ENCODE measurements around the gene PADI4. TPM values are rescaled to one million over a fixed set of nuclear protein-coding genes. Genes with fewer than 3 reads are reported as not detected.
A peak's percentile ranks its signal among the peaks of the same experiment; 100 is the strongest.

Gene PADI4
- total RNA-seq, 1 donor: not detected

DNA sequence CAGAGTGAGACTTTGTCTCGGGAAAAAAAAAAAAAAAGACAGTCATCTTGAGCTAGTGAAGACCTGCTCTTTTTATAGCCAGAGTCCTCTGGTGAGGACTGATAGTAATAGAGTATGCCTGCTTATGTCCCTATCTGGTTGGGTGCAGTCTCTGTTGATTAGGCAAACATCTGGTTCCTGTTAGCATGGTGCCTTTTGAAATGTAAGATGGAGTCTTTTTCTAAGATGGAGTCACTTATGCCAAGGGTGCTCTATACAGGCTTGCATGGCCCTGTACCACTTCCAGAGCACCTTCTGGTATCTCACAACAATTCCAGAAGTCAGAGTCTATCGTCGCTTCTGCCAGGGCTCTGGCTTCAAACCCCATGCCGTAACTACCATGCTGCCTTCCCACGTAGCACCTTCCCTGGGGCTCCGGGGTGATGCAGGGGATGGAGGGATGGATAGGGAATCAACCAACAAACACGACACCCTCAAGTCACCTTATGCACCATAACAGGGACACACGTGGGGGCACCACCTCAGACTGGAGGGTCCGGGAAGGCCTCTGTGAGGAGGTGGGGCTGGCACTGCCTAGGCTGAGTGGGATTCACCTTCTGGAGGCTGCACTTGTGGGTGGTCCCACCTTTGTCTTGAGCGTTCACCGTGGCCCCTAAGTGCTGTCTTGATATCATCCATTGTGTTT is 52.4 kb downstream of the PADI4 start:
- no peaks in the 10 kb centered on the region for H3K9me3 ChIP-seq (ENCODE audit: low read depth, low read length)
- no peak overlapping the region for H3K4me2 ChIP-seq (ENCODE audit: insufficient read depth, low read length)
- no peaks in the 10 kb centered on the region for H4K20me1 ChIP-seq (ENCODE audit: insufficient read depth, low read length)
- H2AFZ ChIP-seq (ENCODE audit: low read length): no peak overlapping the region
- no peaks in the 10 kb centered on the region for H3K36me3 ChIP-seq (ENCODE audit: insufficient read depth, low read length)
- TF ChIP-seq, protein P1, sequence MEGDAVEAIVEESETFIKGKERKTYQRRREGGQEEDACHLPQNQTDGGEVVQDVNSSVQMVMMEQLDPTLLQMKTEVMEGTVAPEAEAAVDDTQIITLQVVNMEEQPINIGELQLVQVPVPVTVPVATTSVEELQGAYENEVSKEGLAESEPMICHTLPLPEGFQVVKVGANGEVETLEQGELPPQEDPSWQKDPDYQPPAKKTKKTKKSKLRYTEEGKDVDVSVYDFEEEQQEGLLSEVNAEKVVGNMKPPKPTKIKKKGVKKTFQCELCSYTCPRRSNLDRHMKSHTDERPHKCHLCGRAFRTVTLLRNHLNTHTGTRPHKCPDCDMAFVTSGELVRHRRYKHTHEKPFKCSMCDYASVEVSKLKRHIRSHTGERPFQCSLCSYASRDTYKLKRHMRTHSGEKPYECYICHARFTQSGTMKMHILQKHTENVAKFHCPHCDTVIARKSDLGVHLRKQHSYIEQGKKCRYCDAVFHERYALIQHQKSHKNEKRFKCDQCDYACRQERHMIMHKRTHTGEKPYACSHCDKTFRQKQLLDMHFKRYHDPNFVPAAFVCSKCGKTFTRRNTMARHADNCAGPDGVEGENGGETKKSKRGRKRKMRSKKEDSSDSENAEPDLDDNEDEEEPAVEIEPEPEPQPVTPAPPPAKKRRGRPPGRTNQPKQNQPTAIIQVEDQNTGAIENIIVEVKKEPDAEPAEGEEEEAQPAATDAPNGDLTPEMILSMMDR (IDR thresholded peaks at IDR 0.05; ENCODE audit: extremely low read depth, low read depth, low read length): no peak
- no peak overlapping the region for H3K4me3 ChIP-seq (ENCODE audit: insufficient read depth, low read length)
- H3K27ac ChIP-seq (ENCODE audit: low read depth, low read length): no peak overlapping the region
- DNase-seq (ENCODE audit: insufficient read length, low spot score, missing footprints): no peak
- H3K27me3 ChIP-seq (ENCODE audit: insufficient read depth, low read length): peaks cover 9% of the 10 kb centered on the region
- H3K79me2 ChIP-seq (ENCODE audit: insufficient read depth, low read length): no peaks in the 10 kb centered on the region
- H3K4me1 ChIP-seq (ENCODE audit: insufficient read depth, low read length): no peaks in the 10 kb centered on the region

DNA sequence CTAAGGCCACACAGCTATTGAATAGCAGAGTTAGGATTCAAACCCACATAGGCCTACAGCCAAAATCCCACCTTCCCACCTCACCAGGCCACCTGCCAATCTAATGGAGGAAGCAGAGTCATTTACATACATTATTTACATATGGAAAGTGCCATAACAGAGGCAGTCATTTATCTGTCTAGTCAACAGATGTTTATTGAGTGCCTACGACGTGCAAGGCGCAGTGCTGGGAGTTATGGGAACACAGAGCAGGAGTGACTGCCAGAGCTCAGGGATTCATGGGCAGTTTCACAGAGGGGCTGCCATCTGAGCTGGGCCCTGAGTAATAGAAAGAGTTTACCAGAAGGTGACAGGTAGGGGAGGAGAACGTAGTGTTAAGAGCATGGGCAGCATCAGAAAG is 53.7 kb downstream of the PADI4 start:
- Histone ChIP-seq H3K79me2 (ENCODE audit: insufficient read depth, low read length) (no peaks in the 10 kb centered on the region), H3K4me2 (ENCODE audit: insufficient read depth, low read length) (no peak overlapping the region), H3K9me3 (ENCODE audit: low read depth, low read length) (no peaks in the 10 kb centered on the region), H3K4me1 (ENCODE audit: insufficient read depth, low read length) (no peaks in the 10 kb centered on the region), H3K4me3 (ENCODE audit: insufficient read depth, low read length) (no peak overlapping the region), H3K27ac (ENCODE audit: low read depth, low read length) (no peak overlapping the region), H3K27me3 (ENCODE audit: insufficient read depth, low read length) (peaks cover 11% of the 10 kb centered on the region), H3K36me3 (ENCODE audit: insufficient read depth, low read length) (no peaks in the 10 kb centered on the region), H2AFZ (ENCODE audit: low read length) (no peak overlapping the region), H4K20me1 (ENCODE audit: insufficient read depth, low read length) (no peaks in the 10 kb centered on the region)
- TF ChIP-seq, protein P1 (IDR thresholded peaks at IDR 0.05; ENCODE audit: extremely low read depth, low read depth, low read length): no peak
- DNase-seq (ENCODE audit: insufficient read length, low spot score, missing footprints): no peak

DNA sequence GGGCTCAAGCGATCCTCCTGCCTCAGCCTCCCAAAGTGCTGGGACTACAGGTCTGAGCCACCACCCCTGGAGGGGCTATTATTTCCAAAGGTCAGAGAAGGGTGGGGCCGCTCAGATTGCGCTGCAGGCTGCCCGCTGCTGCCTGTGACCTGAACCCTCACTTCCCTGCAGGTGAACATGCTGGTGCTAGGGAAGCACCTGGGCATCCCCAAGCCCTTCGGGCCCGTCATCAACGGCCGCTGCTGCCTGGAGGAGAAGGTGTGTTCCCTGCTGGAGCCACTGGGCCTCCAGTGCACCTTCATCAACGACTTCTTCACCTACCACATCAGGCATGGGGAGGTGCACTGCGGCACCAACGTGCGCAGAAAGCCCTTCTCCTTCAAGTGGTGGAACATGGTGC is 55.4 kb downstream of the PADI4 start:
- no peak for DNase-seq (ENCODE audit: insufficient read length, low spot score, missing footprints)
- Histone ChIP-seq H3K27ac (ENCODE audit: low read depth, low read length) (no peak overlapping the region), H4K20me1 (ENCODE audit: insufficient read depth, low read length) (no peaks in the 10 kb centered on the region), H3K36me3 (ENCODE audit: insufficient read depth, low read length) (no peaks in the 10 kb centered on the region), H3K4me3 (ENCODE audit: insufficient read depth, low read length) (no peak overlapping the region), H2AFZ (ENCODE audit: low read length) (no peak overlapping the region), H3K4me1 (ENCODE audit: insufficient read depth, low read length) (no peaks in the 10 kb centered on the region), H3K27me3 (ENCODE audit: insufficient read depth, low read length) (peaks cover 22% of the 10 kb centered on the region), H3K4me2 (ENCODE audit: insufficient read depth, low read length) (no peak overlapping the region), H3K9me3 (ENCODE audit: low read depth, low read length) (no peaks in the 10 kb centered on the region), H3K79me2 (ENCODE audit: insufficient read depth, low read length) (no peaks in the 10 kb centered on the region)
- TF ChIP-seq, protein P1 (IDR thresholded peaks at IDR 0.05; ENCODE audit: extremely low read depth, low read depth, low read length): no peak

DNA sequence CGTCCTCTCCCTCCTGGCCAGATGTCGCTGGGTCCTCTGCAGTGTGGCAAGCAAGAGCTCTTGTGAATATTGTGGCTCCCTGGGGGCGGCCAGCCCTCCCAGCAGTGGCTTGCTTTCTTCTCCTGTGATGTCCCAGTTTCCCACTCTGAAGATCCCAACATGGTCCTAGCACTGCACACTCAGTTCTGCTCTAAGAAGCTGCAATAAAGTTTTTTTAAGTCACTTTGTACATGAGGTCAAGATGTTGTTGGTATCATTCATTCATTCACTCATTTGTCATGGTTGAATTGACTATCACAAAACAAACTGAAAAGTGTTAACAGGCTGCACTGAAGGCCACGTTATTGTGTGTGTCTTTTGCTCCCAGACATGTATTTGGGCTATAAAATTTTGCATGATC is 55.8 kb downstream of the PADI4 start:
- Histone ChIP-seq H3K27me3 (ENCODE audit: insufficient read depth, low read length) (peaks cover 22% of the 10 kb centered on the region), H2AFZ (ENCODE audit: low read length) (no peak overlapping the region), H4K20me1 (ENCODE audit: insufficient read depth, low read length) (no peaks in the 10 kb centered on the region), H3K79me2 (ENCODE audit: insufficient read depth, low read length) (no peaks in the 10 kb centered on the region), H3K4me2 (ENCODE audit: insufficient read depth, low read length) (no peak overlapping the region), H3K4me1 (ENCODE audit: insufficient read depth, low read length) (no peaks in the 10 kb centered on the region), H3K27ac (ENCODE audit: low read depth, low read length) (no peak overlapping the region), H3K36me3 (ENCODE audit: insufficient read depth, low read length) (no peaks in the 10 kb centered on the region), H3K4me3 (ENCODE audit: insufficient read depth, low read length) (no peak overlapping the region), H3K9me3 (ENCODE audit: low read depth, low read length) (no peaks in the 10 kb centered on the region)
- DNase-seq (ENCODE audit: insufficient read length, low spot score, missing footprints): peak; percentile 62
- TF ChIP-seq, protein P1 (IDR thresholded peaks at IDR 0.05; ENCODE audit: extremely low read depth, low read depth, low read length): no peak

All from osteoblast (primary cell).